ENCODE results near the gene CAPN8.

Gene CAPN8

DNA sequence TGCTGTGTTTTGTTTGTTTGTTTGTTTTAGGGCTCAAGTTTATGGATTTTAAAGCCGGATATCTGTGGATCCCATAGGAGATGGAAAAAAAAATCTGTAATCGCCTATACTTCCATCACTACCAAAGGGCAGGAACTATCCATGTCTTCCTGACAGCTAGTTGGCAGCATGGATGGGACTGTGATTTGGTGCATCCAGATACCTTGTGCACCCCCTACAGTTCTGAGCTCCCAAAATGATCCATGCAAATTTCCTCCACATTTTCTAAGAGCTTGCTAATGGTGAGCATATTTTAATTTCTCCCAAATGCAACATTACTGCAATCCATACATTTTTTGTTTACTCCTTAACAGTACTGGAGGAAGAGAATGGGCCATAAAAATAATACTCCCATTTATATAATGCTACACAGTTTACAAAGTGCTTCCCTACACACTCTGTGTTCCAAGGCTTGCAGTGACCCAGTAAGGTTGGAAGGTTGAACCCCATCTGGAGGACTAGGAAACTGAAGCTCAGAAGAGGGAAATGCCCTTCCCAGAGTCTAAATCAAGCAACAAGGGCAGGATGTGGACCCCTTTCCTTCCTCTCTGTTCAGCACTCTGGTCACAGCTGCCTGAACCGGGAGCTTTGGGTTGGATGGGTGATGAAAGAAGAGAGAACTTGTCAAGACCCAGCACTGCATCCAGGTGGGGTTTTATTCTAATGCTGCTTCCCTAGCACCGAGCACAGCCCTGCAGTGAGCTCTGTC lies 48.0 kb downstream of the CAPN8 start:
- no peak for DNase-seq (ENCODE audit: low spot score)

DNA sequence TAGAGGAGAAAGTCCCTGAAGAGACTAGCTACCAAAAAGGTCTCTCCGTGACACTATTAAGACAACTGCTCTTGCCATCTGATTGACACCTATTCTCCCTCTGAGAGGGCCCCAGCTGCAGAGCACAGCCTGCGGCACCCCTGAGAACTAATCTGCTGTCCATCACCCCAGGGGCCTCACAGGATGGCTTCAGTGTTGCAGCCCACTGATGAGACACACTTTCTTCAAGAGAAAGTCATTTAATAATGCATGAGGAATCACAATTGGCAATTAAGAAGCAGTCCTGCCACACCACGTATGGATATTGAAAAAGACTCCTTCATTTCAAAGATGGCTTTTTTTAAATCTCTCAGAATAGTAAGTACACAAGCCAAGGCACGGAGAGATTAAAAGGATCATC lies 48.9 kb downstream of the CAPN8 start:
- DNase-seq (ENCODE audit: low spot score): no peak

DNA sequence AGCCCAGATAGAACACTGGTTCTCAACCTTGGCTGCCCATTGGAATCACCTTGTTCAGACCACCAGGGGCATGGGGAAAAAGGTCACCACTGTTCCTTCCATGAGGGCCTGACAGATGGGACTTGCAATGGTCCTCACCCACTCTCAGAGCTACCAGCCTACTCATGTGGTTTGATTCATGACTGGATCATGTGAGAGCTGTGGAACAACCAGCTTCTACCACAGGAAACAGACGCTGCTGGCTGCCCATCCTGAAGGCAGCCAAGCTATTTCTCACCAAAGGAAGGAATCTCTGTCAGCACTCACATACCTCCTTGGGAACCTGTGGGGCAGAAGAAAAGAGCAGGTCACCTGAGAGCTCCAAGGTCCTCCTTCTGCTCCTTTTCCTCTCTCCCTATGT lies 53.6 kb downstream of the CAPN8 start:
- no peak for DNase-seq (ENCODE audit: low spot score)

DNA sequence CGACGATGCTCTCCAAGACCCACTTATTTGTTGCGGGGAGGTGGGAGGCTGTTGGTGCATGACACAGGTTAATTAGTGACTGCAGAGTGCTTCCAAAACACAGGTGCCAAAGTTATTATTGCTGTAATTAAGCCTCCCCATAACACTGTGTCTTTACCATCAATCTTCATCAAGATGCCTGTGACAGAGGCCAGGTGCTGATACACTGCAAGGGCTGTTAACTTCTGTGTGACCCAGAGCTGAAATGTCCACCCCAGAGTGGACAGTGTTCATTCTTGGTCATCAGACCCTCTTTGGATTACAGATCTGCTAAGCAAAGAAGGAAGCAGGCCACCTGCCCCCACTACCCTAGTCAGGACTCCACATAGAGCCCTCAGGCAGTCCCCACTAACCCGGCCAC lies 55.5 kb downstream of the CAPN8 start:
- DNase-seq (ENCODE audit: low spot score): no peak

DNA sequence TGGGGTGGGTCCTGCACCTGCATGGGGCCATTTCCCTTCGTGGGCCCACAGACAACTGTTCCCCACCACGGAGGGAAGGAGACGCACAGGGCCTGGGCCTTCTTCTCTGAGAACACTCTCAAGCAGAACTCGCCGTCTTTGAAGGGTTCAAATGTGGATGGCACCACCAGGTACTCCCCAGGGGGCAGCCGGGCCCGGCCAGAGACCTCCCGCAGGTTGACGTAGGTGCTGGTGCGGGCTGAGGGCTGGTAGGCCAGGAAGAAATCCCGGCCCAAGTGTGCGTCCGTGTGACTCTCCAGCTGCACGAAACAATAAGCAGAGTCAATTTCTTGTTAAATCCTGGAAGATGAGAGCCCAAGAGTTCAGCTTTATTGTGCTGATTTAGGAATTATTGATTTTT lies 56.4 kb downstream of the CAPN8 start:
- DNase-seq (ENCODE audit: low spot score): no peak

DNA sequence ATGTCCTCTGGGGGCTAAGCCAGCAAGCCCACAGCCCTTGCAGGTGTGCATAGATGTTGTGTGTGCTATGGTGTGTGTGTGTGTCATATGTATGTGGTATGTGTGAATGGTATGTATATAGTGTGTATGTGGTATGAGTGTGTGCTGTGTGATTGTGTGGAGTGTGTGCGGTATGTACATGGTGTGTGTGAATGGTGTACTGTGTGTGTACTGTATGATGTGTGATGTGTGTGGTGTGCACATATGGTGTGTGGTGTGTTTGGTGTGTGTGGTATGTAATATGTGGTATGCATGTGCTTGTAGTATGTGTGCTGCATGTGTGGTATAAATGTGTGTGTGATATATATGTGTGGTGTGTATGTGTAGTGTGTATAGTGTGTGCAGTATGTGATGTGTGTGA lies 107.0 kb downstream of the CAPN8 start:
- no peak for DNase-seq (ENCODE audit: low spot score)

DNA sequence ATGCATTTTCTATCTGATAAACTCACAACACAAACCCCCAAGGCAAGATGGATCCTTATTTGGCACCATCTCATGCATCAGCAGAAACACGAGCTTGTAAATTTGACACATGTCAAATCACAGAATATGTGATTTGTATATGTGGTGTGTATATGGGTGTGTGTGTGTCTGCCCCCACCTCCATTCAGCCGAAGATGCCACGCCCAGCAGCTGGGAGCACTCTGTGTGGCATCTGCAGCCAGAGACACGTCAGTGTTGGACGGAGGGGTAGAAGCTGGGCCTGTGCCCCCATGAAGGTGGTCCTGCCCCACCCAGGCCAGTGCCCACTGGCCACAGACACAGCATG lies 108.4 kb downstream of the CAPN8 start:
- no peak for DNase-seq (ENCODE audit: low spot score)

DNA sequence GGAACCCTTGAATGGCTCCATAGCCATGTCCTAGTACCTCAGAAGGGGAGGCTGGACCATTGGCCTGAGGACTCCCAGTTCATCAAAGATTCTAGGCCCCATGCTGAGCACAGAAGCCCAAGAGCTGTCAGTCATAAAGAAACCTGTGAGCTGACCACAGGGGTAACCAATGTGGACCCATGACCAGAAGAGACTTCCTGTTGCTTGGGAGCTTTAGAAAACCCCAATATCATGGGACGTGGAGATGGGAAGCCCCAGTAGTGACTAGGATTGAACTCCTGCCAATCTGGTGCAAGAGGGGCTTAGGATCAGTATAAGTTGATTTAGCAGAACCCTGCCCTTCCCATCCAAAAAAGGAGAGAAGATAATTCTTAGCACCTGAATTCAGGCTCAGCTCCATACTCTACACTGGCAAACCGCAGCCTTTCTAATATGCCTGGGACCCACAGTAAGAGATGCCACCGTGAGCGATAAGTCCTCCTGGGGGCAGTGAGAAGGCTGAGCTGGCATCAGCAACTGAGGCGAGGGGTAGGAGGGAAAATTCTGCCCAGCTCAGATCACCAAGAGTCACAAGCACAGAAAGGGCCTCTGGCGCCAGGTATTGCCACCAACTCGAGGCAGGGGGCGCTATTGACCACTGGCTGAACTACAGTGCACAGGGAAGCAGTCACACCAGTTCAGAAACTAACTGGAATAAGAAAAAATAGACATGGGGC lies 108.9 kb downstream of the CAPN8 start:
- peak; percentile 68 for DNase-seq (ENCODE audit: low spot score)

DNA sequence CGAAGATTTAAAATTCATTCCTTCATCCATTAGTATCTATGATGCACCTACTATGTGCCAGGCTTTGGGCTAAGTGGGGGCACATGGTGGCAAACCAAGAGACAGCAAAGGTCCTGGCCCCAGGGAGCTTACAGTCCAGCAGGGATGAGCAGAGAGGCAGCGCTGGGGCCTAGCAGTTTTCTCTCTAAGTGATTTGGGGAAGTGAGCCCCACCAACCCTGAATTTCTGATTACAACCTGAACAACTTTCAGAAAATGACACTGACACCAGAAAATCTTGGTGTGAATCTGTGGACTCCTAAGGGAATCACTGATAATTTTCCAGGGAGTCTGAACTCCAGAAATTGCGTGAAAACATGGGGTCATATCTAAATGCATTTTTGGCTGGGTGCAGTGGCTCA lies 111.5 kb downstream of the CAPN8 start:
- DNase-seq (ENCODE audit: low spot score): no peak

DNA sequence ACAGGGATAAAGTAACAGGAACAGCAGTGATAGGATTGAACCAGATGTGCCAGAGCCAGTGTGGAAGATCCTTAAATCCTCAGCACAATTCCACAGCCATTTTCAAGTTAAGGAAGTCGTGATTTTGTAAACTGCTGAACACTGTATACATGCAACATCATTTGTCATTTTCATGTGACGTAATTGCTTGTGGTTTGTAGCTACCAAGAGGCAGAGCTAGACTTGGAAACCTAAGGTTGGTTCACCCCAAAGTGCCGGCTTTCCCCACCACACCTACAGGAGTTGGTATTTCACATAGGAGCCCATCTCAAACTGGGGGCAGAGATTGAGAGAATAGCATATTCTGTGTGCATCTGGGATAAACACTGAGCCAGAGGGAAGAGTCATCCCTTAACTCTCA lies 113.9 kb downstream of the CAPN8 start:
- no peak for DNase-seq (ENCODE audit: low spot score)

DNA sequence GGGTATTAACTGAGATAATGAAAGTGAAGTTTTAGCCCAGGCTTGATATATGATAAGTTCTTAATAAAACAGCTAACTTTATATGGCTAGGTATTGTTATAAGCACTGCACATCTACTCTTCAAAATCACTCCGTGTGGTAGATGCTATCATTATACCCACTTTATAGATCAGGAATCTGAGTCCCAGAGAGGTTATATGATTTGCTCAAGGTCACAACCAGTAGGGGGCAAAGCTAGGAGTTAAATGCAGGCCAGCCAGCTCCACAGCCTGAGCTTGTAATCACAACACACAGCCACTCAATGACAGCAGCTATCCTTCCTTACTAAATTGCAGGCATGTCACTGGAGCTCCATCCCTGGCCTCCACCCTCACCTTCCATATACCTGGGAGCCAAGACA lies 115.8 kb downstream of the CAPN8 start:
- no peak for DNase-seq (ENCODE audit: low spot score)

DNA sequence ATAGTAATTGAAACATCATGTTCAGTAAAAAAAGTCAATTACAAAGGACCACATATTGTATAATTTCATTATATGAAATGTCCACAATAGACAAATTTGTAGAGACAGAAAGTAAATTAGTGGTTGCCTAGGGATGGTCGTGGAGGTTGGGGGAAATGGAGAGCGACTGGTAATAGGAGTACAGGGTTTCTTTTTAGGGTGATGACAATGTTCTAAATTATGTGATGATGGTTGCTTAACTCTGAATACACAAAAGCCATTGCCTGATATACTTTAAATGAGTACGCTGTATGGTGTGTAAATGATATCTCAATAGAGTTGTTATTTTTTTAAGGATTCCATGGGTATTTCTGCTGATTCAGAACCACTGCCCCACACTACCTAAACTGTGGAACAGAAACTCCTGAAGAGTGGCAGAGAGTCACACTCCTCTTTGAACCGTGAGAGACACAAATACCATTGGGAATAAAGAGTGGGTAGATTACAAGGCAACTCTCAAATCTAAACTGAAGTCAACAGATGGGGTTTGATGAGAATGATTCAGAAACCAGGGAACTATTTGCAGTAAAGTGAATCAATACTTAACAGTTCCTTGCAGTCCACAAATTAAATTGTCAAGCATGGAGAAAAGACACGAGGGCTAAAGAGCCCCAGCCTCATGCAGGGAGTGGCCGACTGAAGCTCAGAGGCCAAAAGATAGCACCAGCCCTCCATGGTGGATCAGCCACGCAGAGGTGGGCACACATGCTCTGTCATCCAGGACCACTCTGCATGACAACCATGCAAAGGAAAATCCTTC lies 118.0 kb downstream of the CAPN8 start:
- DNase-seq (ENCODE audit: low spot score): no peak

DNA sequence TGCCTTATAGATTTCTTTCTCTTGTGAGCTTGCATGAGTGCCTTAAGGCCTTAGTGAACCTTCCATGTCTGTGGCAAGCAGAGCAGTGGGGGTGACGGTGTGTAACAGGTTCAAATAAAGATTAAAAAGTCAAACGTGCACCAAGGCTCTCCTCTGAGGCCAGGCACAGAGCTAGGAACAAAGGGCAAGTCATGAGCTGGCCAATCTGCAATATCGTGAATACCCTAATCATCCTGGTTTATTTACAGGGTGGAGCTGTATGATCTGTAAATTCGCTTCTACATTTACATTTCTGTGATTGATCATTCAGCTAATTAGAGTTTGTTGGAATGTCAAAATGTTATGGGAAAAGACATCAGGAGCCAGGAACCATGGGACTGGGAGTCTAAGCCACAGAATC lies 120.2 kb downstream of the CAPN8 start:
- DNase-seq (ENCODE audit: low spot score): no peak

DNA sequence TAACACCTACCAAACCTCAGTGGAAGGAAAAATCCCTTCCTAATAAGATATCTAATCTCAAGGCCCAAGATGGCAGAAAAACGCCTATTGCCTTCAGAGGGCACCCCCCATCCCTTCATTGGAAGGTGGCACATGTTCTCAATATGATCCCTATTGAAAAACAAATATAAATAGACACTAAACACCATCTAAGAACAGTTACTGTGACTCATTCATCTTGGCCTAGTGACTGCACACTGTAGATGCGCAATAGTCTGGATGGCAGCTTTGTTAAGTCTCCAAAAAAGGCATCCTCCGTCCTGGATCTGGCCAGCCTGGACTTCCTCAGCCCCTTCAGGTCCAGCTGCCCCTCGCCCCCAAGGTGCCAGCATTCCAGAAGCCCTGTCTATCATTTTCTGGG lies 121.9 kb downstream of the CAPN8 start:
- DNase-seq (ENCODE audit: low spot score): no peak

DNA sequence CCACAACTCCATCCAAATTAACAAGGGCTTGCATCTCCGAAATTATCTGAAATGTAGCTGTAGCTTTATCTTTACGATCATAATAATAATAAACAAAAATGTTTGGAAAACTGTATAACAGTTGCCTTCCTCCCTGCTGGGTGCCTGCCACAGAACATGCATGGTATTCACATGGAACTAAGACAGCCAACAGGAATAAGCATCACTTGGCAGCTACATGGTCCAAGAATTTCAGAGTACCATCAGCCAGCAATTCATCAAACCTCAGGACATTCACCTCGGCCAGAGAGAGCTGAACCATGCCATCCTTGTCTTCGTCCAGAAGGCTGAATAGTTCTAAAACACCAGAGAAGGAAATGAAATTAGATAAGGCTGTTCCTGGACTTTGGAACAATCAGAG lies 122.7 kb downstream of the CAPN8 start:
- DNase-seq (ENCODE audit: low spot score): no peak

DNA sequence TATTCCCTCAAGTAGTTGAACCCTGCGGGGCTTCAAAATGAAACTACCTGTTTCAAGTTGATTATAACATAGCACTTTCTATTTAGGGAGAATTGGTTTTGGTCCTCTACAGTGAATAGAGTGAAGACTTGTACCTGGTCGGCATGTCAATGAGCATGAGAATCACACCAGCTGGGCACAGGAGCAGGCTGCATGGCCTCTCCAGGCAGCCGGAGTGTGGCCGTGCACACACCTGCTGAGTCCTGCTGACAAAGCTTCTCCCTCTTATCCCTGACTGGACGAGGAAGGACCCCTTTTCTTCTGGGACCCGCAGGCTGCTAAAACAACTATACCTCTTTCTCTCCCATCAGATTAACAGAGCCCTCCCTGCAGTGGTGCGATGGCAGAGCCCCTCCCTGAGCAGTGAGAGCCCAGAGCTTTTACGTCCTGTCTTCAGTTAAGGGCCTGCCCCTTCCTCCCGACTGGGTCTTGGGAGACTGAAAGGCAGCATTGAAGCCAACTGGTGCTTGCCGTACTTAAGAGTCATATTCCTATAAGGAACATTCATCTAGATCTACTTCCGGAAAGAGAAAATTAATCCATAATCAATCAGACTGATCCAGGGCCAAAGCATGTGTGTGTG lies 124.9 kb downstream of the CAPN8 start:
- no peak for DNase-seq (ENCODE audit: low spot score)

DNA sequence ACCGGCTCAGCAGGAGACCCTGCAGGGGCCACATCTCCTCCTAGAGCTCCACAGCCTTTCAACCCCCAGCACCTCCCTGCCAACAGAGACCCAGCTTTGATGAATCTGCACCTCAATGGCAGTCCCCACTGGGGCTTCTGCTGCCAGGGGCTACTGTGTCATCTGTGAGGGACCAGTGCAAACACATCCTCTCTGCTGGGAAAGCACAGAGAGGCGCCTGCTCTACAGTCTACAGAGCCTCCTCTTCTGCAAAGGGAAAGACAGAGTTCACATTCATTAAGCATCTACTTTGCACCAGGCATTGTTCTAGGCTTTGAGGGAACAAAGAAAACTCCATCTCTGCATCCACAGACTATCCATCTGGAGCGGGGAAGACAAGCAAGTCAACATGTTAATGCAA lies 125.8 kb downstream of the CAPN8 start:
- no peak for DNase-seq (ENCODE audit: low spot score)

DNA sequence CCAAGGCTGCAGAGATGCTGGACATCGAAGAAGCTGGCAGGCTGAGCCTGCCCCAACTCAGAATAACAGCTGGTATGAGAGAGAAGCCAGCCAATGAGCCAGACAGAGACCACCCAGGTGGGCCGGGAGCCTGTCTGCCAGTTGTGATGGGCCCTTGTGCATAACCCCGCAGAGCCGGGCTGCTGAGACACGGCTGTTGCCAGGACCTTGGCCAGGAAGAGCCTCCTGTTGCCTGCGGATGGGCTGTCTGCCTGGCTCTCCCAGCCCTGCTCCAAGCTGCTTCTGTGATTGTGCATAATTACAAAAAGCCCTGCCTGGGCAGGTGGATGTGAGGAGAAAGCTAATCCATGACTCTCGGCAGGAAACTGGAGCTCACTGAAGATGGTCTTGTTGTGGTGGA lies 126.5 kb downstream of the CAPN8 start:
- DNase-seq (ENCODE audit: low spot score): no peak

DNA sequence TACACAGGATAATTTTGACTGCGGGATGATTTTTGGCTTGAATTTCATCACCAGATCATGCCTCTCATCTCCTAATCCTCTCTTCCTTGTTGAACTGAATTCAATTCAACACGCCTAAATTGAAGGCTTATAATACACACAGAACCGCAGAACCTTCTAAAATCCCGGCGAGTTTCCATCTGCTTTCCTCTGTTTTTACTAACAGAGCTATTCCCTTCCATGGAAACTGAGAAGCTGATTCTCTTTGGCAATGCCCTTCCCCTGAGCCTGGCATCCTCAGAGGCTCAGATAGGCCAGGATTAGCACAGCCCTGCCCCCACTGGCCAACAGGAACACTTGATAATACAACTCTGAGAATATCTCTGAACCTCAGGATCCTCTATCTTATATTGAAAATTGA lies 130.2 kb downstream of the CAPN8 start:
- no peak for DNase-seq (ENCODE audit: low spot score)

DNA sequence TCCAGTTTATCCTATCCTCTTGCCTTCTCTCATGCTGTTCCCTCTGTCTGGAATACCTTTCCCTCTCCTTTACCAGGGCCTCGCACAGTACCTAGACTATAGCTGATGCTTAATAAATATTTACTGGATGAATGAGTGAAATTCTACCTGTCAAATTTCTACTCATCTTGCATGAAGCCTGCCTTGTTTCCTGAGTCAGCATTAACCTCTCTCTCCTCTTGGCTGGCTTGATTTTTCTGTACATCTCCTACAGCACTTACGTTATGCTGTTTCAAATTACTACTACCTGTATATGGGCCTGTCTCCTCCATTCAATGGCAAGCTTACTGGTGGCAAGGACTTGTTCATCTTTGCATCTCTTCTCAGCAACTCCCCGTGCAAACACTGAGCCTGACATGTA lies 130.8 kb downstream of the CAPN8 start:
- DNase-seq (ENCODE audit: low spot score): no peak

DNA sequence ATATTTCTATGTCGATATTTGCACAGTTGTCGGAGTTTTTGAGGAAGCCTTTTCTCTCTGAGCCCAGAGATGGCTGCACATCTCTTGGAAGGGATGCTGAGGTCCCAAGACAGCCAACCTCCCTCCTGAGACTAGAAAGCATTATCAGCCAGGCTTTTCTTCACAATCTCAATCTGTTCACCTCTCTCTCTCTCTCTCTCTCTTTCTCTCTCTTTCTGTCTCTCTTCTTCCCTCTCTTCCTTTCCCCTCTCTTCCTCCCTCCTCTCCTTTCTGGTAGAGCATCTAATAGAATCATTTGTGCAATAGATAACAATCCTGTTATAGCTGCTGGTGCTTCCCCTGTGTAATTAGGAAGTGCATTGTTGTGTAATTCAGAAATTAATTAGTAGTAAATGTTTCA lies 131.8 kb downstream of the CAPN8 start:
- DNase-seq (ENCODE audit: low spot score): no peak

DNA sequence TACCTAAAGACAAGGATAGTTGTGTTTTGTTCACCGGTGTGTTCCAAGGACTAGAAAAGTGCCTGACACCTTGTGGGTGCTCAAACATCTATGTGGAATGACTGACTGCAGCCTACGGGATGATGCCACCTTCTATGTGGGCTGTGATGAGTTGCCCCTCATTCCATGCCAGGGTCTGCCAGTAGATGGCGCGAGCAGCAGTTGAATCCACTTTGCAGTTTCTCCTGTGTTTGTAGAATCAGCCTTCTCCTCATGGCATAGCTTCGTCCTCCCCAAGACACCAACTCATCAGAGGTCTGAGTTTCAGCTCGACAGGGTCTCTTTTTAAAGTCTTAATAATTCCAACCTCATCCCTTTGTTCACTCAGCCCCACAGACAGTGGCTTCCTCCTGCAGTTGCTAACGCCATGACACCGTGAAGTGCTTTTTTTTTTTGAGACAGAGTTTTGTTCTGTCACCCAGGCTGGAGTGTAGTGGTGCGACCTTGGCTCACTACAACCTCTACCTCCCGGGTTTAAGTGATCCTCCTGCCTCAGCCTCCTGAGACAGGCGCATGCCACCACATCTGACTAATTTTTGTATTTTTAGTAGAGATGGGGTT lies 133.7 kb downstream of the CAPN8 start:
- DNase-seq (ENCODE audit: low spot score): peak; percentile 45

Data from HuH-7.5 (cell line).